Nephron progenitor cell (in vitro differentiated cells): ENCODE results near the gene SCGB3A2.
A peak's percentile ranks its signal among the peaks of the same experiment; 100 is the strongest.

Source experiments
- DNase-seq: peaks from one replicate; pipeline ENCODE4 v3.0.0; 2021
- H3K27ac Mint-ChIP-seq: 2 replicates; pipeline ENCODE4 v1.8.0; 2021; ENCODE audit warnings: mild to moderate bottlenecking, moderate library complexity, mixed read lengths
- H3K27me3 Mint-ChIP-seq: 2 replicates; pipeline ENCODE4 v1.8.0; 2021; ENCODE audit warnings: mild to moderate bottlenecking, low read depth, mixed read lengths; ENCODE audit not compliant: poor library complexity
- H3K36me3 Mint-ChIP-seq: 2 replicates; pipeline ENCODE4 v1.8.0; 2021; ENCODE audit warnings: low read depth, mixed read lengths
- H3K4me1 Mint-ChIP-seq: 2 replicates; pipeline ENCODE4 v1.8.0; 2021; ENCODE audit warnings: mixed read lengths
- H3K4me3 Mint-ChIP-seq: 2 replicates; pipeline ENCODE4 v1.8.0; 2021; ENCODE audit warnings: mild to moderate bottlenecking, moderate library complexity, mixed read lengths
- H3K9me3 Mint-ChIP-seq: 2 replicates; pipeline ENCODE4 v1.8.0; 2021; ENCODE audit warnings: mild to moderate bottlenecking, moderate library complexity, mixed read lengths
- TF ChIP-seq, protein P1 (sequence below): fragments of 200-600 bp; sonication (generic); IDR thresholded peaks from 2 replicates; pipeline ENCODE4 v1.5.0; 2021; ENCODE audit warnings: antibody characterized with exemption

SCGB3A2 gene

DNA sequence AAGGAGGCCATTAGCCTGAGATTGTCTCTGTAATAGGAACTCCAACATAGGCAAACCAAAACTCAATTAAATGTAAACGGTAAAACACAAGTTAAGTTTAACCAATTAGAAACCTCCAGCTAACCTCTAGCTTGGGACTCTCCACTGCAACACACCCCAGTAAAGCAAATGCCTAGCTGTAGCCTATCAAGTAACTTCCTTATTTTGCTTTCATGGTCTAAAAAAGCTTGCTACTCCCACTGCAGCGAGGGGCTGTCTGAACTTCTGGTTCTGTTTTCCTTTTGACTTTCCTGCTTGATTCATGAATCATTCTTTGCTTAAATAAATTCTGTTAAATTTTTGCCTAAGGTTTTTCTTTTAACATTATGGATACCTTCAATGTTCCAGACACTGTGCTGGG is 52.3 kb downstream of the SCGB3A2 start:
- H3K27ac Mint-ChIP-seq, result peak overlapping the region; percentile 26
- H3K9me3 Mint-ChIP-seq, result peaks cover 4% of the 10 kb centered on the region
- no peak overlapping the region for H3K4me3 Mint-ChIP-seq
- TF ChIP-seq, protein P1, sequence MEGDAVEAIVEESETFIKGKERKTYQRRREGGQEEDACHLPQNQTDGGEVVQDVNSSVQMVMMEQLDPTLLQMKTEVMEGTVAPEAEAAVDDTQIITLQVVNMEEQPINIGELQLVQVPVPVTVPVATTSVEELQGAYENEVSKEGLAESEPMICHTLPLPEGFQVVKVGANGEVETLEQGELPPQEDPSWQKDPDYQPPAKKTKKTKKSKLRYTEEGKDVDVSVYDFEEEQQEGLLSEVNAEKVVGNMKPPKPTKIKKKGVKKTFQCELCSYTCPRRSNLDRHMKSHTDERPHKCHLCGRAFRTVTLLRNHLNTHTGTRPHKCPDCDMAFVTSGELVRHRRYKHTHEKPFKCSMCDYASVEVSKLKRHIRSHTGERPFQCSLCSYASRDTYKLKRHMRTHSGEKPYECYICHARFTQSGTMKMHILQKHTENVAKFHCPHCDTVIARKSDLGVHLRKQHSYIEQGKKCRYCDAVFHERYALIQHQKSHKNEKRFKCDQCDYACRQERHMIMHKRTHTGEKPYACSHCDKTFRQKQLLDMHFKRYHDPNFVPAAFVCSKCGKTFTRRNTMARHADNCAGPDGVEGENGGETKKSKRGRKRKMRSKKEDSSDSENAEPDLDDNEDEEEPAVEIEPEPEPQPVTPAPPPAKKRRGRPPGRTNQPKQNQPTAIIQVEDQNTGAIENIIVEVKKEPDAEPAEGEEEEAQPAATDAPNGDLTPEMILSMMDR, result no peak
- no peaks in the 10 kb centered on the region for H3K4me1 Mint-ChIP-seq
- no peaks in the 10 kb centered on the region for H3K27me3 Mint-ChIP-seq
- H3K36me3 Mint-ChIP-seq, result no peaks in the 10 kb centered on the region
- no peak for DNase-seq
